SHP77 (cell line): ENCODE data around the gene RBM6.
"Not testable (repeated sequence)": the region's sequence is repeated elsewhere in the genome, so short reads cannot be mapped to it uniquely, and the experiment has no call there.

Source experiments
- DNase-seq, 2 experiments: peaks; one replicate each; lab custom pipeline; 2025; lab: John Stamatoyannopoulos, UW

The RBM6 gene

DNA sequence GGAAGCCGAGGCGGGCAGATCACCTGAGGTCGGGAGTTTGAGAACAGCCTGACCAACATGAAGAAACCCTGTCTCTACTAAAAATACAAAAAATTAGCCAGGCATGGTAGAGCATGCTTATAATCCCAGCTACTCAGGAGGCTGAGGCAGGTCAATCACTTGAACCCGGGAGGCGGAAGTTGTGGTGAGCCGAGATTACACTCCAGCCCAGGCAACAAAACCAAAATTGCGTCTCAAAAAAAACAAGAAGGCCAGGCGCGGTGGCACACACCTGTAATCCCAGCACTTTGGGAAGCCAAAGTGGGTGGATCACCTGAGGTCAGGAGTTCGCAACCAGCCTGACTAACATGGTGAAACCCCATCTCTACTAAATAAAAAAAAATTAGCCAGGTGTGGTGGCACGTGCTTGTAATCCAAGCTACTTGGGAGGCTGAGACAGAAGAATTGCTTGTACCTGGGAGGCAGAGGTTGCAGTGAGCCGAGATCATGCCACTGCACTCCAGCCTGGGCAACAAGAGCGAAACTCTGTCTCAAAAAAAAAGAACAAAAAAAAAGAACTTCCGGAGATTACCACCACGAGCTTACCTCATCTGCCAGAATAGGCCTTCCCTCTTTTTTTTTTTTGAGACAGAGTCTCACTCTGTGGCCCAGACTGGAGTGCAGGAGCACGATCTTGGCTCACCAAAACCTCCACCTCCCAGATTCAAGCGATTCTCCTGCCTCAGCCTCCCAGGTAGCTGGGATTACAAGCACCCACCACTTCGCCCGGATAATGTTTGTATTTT is 22.0 kb upstream of the RBM6 start:
- DNase-seq: not testable (repeated sequence)

DNA sequence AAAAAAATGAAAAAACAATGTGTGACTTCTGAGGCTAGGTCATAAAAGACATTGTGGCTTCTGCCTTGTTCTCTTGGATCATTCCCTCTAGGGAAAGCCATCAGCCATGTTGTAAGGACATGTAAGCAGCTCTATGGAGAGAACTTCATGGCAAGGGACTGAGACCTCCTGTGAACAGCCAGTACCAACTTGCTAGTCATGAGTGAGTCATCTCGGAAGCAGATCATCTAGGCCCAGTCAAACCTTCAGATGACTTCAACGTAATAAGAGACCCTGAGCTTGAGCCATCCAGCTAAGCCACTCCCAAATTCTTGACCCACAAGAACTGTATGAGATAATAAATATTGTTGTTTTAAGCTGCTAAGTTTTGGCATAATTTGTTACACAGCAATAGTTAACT is 15.3 kb upstream of the RBM6 start:
- no peak for DNase-seq

DNA sequence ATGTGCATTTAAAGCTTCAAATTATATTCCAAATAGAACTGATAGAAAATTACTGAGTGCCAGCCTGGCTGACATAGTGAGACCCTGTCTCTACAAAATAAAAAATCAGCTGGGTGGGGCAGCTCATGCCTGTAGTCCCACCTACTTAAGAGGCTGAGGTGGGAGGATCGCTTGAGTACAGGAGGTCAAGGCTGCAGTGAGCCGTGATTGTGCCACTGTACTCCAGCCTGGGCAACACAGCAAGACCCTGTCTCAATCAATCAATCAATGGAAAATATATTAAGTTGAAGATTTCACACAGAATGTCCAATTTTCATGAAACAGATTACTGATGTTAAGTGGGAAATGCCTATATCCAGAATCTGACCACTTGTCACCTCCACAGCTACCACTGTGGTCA is 14.5 kb upstream of the RBM6 start:
- DNase-seq: no peak

DNA sequence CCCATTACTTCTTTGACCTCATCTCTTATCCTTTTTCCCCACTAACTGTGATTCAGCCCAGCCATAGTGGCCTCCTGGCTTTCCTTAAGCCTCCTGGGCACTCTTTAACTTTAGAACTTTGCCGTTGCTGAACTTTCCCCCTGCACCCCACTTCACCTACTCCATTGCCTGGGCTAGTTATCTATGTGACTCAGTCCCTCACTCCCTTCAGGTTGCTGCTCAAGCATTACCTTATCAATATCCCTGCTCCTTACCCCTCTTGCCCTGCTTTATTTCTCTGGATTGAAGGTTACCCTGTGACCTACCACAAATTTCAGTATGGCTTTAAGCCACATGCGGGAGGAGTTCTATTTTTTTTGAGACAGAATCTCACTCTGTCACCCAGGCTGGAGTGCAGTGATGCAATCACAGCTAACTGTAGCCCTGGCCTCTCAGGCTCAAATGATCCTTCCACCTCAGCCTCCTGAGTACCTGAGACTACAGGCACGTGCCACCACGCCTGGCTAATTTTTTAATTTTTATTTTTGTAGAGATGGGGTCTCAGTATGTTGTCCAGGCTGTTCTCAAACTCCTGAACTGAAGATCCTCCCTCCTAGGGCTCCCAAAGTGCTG is 13.7 kb upstream of the RBM6 start:
- no peak for DNase-seq

DNA sequence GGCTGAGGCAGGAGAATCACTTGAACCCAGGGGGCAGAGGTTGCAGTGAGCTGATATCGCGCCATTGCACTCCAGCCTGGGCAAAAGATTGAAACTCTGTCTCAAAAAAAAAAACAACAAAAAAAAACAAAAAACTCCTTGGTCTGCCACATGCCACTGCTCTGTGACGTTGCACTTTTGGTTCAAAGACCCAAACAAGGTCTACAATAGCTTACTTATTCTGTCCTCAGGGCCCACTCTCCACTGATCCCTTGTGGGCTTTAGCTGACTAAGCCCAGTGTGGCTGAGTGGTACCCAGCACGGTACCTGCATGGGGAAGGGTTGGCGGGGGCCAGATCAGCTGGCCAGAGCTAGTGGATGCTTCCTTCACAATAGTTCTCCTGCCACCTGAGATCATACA is 12.2 kb upstream of the RBM6 start:
- DNase-seq: no peak

DNA sequence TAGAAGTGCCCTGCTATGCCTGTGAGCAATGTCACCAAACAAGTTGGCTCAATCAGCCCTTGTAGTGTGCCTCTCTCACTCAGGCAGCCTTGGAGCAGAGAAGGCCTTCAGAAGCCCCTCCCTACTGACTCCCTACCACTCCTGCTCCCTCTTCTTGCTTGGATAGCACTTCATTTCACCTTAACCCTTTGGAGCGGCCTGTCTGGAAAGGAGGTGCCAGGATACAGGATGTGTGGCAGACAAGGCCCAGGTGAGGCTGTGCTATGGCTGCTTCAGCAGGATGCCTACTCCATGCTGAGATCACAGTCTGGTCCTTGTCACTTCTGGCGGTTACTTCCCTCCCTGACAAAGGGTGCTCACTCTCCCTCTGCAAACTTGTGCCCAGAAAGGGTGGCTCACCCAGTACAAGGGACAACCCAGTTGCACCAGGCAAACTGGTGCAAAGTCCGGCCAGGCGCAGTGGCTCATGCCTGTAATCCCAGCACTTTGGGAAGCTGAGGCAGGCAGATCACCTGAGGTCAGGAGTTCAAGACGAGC is 11.4 kb upstream of the RBM6 start:
- no peak for DNase-seq

DNA sequence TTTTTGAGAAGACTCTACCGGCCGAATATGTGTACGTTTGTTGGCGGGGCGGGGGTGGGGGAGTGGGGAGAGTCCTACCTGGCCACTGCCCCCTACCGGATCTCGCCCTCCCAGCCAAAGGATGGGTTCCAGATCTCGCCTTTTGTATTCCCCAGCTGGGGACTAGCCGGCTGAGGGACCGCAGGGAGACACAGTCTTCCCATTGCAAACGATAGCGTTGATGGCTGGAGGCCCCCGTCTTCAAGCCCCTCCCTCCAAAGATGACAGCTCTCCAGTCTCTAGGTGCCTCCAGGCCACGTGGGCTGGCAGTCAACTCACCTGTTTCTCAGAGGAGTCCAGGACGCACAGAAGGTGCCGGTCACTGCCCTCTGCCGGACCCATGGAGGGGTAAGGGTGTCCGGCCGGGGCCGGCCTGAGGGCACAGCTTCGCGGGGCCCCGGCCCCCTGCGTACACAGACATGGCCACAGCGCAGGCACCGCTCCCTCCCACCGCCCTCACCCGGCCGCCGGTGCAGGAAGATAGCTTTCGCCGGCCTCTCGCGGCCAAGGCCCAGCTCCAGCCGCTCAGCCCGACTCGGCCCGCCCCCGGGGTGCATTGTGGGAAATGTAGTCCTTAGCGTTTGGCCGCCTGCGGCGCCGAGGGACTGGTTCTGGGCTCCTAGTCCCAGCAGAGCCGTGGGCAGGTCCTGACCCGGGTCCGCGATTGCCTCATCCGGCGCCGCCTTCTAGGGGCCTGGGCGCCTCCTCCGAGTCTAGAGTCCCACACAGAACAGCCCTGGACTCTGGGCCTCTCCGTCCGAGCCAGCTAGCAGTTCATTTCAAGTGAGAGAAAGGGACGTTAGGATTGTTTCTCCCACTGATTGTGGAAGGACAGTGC is 10.4 kb upstream of the RBM6 start, which contains the start of gene MON1A:
MON1A (minus strand) TSS at position 521 of the 877 bp plus-strand sequence. CDS start 16,465 bp downstream, outside the sequence.
- DNase-seq: peak; percentile 91

DNA sequence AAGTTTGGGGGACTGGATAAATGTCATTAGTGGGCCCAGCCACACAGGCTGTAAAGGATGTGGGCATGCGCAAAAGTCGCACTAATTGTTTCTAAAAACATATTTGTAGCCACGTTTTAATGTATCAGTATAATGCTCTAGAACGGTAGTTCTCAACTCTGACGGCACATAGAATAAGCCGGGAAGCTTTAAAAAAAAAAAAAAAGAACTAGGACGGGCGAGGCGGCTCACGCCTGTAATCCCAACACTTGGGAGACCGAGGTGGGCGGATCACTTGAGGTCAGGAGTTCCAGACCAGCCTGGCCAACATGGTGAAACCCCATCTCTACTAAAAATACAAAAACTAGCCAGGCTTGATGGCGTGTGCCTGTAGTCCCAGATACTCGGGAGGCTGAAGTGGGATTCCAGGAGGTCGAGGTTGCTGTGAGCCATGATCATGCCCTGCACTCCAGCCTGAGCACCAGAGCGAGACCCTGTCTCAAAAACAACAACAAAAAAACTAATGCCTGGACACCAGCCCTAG is 9.7 kb upstream of the RBM6 start:
- no peak for DNase-seq

DNA sequence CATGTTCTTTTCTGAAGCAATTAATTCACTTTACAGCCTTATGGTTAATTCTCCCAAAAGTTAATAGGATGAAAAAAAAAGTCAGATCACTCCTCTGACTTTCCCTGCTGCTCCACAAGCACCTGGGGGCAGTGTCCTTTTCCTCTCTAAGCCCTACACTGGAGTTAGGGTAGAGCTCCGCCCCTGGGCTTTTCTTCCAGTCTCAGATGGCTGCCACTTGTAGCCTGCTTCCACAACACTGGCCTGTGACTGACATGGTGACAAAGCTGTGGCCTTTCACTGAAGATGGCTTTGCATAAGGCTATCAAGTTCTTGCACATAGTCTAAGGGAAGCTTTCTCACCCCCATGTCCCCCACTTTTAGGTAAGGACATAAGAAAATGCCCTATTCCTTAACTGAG is 9.0 kb upstream of the RBM6 start:
- DNase-seq: peak; percentile 33 to 35

DNA sequence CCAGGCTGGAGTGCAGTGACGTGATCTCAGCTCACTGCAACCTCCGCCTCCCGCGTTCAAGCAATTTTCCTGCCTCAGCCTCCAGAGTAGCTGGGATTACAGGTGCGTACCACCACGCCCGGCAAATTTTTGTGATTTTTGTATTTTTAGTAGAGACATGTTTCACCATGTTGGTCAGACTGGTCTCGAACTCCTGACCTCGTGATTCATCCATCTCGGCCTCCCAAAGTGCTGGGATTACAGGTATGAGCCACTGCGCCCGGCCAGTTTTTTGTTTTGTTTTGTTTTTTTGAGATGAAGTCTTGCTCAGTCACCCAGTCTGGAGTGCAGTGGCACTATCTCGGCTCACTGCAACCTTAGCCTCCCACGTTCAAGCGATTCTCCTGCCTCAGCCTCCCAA is 7.7 kb upstream of the RBM6 start:
- DNase-seq: not testable (repeated sequence)

DNA sequence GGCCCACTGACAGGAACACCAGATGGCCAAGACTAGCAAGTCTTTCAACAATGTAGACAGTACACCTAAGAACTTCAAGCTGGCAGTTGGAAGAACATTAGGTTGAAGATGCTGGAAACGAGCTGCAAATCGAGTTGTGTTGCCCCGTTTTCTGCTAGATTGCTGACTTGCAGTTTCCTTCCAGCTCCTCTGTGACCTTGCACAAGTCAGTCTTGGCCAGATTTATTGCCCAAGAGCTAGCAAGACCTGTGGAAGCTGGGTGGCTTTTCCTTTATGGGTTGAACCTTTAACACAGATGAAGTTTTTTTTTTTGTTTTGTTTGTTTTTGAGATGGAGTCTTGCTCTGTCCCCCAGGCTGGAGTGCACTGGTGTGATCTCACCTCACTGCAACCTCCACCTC is 2.9 kb upstream of the RBM6 start:
- no peak for DNase-seq

DNA sequence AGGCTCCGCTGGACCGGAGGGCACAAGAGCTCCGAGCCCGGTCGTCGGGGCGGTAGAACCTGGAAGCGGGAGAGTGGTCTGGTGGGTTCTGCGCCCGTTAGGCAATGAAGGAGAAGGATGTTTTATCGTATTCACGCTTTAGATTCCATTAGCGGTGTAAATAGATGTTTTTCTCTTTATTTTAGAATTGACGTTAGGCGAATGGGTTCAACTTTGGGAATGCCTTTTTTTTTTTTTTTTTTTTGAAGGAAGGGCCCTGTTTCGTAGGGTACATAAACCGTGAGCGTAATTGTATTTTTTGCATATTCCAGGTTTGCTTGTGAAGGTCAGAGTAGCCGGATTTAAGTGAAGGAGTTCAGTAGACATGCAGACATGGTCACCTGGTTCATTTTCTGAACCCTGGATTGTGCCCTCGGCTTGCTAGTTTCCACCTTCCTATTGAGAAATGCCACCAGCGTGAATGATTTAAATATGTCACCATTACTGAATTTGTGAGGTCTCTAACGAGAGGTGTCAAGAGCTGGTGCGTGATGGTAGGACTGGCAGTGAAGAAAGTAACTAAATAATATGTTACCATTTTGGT is 808 bp downstream of the RBM6 start:
- peak in 1 of 2 experiments; percentile 23 for DNase-seq

DNA sequence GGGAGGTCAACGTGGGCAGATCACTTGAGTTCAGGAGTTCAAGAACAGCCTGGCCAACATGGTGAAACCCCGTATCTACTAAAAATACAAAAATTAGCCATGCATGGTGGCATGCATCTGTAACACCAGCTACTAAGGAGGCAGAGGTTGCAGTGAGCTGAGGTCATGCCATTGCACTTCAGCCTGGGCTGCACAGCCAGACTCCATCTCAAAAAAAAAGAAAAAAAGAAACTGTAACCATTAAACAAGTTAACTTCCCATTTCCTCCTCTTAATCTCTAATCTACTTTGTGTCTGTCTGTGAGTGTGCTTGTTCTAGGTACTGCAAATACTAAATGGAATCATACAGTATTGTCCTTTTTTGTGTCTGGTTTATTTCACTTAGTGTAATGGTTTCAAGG is 2.7 kb downstream of the RBM6 start:
- no peak for DNase-seq

DNA sequence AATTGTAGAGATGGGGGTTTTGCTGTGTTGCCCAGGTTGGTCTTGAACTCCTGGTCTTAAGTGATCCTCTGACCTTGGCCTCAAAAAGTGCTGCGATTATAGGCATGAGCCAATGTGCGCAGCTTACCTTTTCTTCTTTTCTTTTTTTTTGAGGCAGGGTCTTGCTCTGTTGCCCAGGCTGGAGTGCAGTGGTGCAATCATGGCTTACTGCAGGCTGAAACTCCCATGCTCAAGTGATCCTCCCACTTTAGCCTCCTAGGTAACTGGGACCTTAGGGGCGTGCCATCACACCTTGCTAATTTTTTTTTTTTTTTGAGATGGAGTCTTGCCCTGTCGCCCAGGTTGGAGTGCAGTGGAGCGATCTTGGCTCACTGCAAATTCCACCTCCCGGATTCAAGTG is 13.0 kb downstream of the RBM6 start:
- DNase-seq: no peak

DNA sequence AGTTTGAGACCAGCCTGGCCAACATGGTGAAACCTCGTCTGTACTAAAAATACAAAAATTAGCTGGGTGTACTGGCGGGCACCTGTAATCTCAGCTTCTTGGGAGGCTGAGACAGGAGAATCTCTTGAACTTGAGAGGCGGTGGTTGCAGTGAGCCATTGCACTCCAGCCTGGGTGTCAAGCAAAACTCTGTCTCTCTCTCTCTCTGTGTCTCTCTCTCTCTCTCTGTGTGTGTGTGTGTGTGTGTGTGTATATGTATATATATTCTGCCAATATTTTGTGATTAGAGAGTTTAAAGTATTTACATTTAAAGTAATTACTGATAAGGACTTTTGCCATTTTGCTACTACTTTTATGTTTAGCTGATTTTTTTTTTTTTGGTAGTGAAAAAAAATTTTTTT is 15.7 kb downstream of the RBM6 start:
- DNase-seq: no peak

DNA sequence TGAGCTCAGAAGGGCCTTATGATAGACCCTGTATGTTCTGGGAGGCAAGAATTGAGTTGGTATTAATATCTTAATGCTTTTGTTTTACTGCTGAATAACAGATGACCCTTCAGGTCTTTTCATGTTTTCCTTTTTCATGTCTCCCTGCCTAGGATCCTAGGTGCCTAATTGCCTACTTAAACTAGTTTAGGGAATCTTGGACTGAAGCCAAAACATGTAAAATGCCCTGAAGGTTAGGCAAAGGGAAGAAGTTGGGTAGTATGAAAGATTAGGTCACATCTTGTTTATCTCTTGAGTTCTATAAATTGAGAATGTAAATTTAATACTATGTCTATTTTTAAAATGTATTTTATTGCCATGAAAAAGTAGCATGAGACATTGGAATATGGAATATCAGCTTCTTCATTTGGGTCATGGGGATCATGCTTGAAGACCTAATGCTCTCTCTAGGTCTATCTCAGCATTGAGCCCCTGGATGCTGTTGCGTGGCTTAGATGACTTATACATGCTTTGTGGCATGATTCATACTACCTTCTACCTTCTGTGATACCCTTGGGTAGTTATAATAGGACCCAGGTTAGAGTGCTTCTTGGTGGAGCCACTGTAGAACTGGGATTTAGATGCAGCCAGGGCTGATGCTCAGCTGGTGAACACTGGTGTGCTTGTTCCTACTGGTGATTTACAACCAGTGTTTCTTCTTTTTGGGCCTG is 26.4 kb downstream of the RBM6 start:
- DNase-seq: no peak

DNA sequence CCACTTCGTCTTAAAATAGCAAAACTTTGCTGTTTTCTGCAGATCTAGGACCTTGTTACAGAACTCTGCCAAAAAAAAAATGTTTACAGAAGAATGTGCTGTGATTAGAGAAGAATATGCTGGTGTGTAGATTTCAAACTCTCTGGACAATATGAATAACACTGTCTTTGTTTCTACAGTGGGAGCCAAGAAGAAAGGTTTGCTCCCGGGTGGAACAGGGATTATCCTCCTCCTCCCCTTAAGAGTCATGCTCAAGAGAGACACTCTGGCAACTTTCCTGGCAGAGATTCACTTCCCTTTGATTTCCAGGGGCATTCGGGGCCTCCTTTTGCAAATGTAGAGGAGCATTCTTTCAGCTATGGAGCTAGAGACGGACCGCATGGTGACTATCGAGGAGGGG is 27.3 kb downstream of the RBM6 start:
- no peak for DNase-seq

DNA sequence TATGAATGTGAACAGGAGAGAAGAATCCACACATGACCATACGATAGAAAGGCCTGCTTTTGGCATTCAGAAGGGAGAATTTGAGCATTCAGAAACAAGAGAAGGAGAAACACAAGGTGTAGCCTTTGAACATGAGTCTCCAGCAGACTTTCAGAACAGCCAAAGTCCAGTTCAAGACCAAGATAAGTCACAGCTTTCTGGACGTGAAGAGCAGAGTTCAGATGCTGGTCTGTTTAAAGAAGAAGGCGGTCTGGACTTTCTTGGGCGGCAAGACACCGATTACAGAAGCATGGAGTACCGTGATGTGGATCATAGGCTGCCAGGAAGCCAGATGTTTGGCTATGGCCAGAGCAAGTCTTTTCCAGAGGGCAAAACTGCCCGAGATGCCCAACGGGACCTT is 28.4 kb downstream of the RBM6 start:
- no peak for DNase-seq

DNA sequence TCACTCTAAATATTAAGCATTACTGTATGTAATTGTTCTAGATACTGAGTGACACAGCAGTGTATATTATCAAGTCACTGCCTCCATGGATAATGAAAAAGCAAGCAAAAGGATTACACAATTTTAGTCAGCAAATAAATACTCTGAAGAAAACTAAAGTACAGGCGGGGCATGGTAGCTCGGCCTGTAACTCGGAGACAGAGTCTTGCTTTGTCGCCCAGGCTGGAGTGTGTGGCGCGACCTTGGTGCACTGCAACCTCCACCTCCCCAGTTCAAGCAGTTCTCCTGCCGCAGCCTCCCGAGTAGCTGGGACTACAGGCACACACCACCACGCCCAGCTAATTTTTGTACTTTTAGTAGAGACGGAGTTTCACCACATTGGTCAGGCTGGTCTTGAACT is 32.7 kb downstream of the RBM6 start:
- DNase-seq: no peak

DNA sequence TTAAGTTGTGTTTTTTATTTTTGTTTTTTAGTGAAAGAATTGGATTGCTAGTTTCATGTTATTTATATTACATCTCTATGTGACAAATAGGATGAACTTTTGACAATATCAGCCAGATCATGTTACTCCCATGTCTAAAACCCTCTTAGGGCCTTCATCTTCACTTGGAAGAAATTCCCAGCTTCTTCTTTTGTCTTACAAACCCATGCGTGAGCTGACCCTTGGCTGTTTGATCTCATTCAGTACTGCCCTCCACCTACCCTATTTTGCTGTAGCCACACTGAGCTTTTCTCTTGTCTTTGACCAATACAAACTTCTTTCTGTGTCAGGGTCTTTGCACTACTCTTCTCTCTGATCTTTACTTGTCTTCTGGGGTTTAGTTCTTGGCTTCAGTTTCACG is 37.0 kb downstream of the RBM6 start:
- DNase-seq: no peak

DNA sequence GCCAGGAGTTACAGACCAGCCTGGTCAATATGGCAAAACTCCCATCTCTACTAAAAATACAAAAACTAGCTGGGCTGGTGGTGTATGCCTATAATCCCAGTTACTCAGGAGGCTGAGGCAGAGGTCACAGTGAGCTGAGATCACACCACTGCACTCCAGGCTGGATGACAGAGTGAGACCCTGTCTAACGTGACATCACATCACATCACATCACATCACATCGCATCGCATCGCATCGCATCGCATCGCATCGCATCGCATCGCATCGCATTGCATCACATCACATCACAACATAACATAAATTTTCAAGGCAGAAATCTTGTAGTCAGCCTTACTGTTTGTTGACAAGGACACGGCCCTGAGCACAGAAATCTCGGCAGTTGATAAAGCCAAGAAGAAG is 44.4 kb downstream of the RBM6 start:
- DNase-seq: no peak
